Globus pallidus (tissue), 1 donor: ENCODE measurements around the gene LRCH1.

ENCODE experiments used
- DNase-seq: peaks from one replicate; pipeline ENCODE4 v3.0.0-alpha.2; 2015; ENCODE audit warnings: low spot score

LRCH1 gene

GRCh38 chr13:46799139-46799538 is 246.2 kb downstream of the LRCH1 start:
- no peak for DNase-seq

DNA sequence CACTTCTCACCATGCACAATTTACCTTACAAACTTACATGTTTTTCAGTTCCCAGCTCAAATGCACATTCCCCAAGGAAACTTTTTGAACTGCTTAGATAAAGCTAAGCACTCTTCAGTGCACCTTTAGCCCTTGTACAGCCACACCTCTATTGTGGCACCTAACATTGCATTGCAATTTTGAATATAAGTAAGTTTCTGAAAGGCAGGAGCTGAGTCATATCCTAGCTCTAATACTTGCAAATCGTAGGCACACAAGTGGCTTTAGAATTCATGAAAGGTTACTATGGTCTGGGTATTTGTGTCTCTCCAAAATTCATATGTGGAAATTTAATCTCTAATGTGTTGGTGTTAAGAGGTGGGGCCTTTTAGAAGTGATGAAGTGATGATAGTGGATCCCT is 248.9 kb downstream of the LRCH1 start:
- DNase-seq = no peak
